Measurements from ENCODE around the gene CTDSPL. TPM values are rescaled to one million over a fixed set of nuclear protein-coding genes. Genes with fewer than 3 reads are reported as not detected.

Gene CTDSPL
- total RNA-seq, 1 experiment from 2014 or later, result 34.4 TPM

DNA sequence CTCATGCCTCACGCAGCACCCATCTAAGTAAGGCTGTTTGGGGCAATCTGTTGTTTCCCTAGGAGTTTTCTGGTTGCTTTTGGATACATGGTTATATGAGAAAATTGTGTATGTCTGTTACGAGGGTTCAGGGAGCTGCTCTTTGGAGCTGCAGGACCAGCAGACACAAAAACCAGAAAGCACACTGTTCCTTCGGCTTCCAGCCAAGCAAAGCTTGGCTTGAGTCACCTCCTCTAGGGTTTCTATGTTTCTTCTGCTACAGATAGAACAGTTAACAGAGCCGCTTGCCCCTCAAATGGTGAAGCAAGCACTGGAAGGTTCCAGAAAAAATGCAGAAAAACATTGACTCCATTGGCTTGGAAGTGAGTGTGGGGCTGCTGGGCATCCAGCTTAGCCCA is 49.2 kb upstream of the CTDSPL start:
- H3K9me3 ChIP-seq (ENCODE audit: control insufficient read depth in 1 of 2, insufficient read depth in 1 of 2, low read depth in 1 of 2, low read length in 2 of 2), result no peaks in the 10 kb centered on the region
- ATAC-seq, result no peak
- intact Hi-C loops (cut with micrococcal nuclease), result no loop called here
- H3K4me3 ChIP-seq (replicated peaks in 1 of 2; ENCODE audit: low read depth in 1 of 2, low read length in 2 of 2), result no peak overlapping the region
- TF ChIP-seq YY1 (IDR thresholded peaks at IDR 0.05; ENCODE audit: extremely low read depth, insufficient replicate concordance, low read depth, low read length), result no peak
- TF ChIP-seq, protein P1, sequence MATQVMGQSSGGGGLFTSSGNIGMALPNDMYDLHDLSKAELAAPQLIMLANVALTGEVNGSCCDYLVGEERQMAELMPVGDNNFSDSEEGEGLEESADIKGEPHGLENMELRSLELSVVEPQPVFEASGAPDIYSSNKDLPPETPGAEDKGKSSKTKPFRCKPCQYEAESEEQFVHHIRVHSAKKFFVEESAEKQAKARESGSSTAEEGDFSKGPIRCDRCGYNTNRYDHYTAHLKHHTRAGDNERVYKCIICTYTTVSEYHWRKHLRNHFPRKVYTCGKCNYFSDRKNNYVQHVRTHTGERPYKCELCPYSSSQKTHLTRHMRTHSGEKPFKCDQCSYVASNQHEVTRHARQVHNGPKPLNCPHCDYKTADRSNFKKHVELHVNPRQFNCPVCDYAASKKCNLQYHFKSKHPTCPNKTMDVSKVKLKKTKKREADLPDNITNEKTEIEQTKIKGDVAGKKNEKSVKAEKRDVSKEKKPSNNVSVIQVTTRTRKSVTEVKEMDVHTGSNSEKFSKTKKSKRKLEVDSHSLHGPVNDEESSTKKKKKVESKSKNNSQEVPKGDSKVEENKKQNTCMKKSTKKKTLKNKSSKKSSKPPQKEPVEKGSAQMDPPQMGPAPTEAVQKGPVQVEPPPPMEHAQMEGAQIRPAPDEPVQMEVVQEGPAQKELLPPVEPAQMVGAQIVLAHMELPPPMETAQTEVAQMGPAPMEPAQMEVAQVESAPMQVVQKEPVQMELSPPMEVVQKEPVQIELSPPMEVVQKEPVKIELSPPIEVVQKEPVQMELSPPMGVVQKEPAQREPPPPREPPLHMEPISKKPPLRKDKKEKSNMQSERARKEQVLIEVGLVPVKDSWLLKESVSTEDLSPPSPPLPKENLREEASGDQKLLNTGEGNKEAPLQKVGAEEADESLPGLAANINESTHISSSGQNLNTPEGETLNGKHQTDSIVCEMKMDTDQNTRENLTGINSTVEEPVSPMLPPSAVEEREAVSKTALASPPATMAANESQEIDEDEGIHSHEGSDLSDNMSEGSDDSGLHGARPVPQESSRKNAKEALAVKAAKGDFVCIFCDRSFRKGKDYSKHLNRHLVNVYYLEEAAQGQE (IDR thresholded peaks at IDR 0.05; ENCODE audit: low read depth), result no peak
- TF ChIP-seq FOSL1 (IDR thresholded peaks at IDR 0.05; ENCODE audit: low read depth), result no peak
- TF ChIP-seq ELF1 (IDR thresholded peaks at IDR 0.05; ENCODE audit: borderline replicate concordance, low read depth), result no peak
- no peak for TF ChIP-seq SIN3A (IDR thresholded peaks at IDR 0.05; ENCODE audit: low read depth)
- TF ChIP-seq ZBTB33 (IDR thresholded peaks at IDR 0.05; ENCODE audit: extremely low read depth, insufficient replicate concordance, low read length), result no peak
- no peak for TF ChIP-seq JUND (IDR thresholded peaks at IDR 0.05)
- TF ChIP-seq CBX3 (IDR thresholded peaks at IDR 0.05; ENCODE audit: low read depth), result no peak
- no peak for TF ChIP-seq CEBPB (IDR thresholded peaks at IDR 0.05; ENCODE audit: low read depth)
- TF ChIP-seq TCF7L2 (IDR thresholded peaks at IDR 0.05; ENCODE audit: borderline replicate concordance, extremely low read depth, insufficient read depth, insufficient read length), result no peak
- no peaks in the 10 kb centered on the region for H3K9me2 ChIP-seq (ENCODE audit: insufficient read depth)
- ChIA-PET RAD21 (ENCODE audit: low non-redundant PET in 1 of 2, low total read pairs in 2 of 2, uncharacterized antibody in 2 of 2, unreplicated experiment in 2 of 2) (no interaction called here), CTCF (no interaction called here), POLR2A (no interaction called here)
- DNase-seq (ENCODE audit: low read depth, low spot score), result no peak
- H4K20me1 ChIP-seq (ENCODE audit: insufficient read depth), result no peaks in the 10 kb centered on the region
- no TSS peak for BruUV-seq (replicated peaks)
- H3K27me3 ChIP-seq (ENCODE audit: insufficient read depth, low read length), result peaks cover 7% of the 10 kb centered on the region; the same call in 1 of the 2 replicates
- no peaks in the 10 kb centered on the region for H3K79me2 ChIP-seq (ENCODE audit: insufficient read depth, low read length)
- H3K27ac ChIP-seq (ENCODE audit: low read depth, low read length), result no peak overlapping the region
- no peaks in the 10 kb centered on the region for H3K36me3 ChIP-seq (ENCODE audit: control insufficient read depth in 1 of 2, insufficient read depth in 2 of 2, low read length in 2 of 2)
- no peak overlapping the region for H3K9ac ChIP-seq (ENCODE audit: low read length)
- H3K4me1 ChIP-seq (ENCODE audit: control insufficient read depth in 1 of 2, insufficient read depth in 2 of 2, low read length in 2 of 2), result no peaks in the 10 kb centered on the region
- H2AFZ ChIP-seq (ENCODE audit: low read depth, low read length, poor library complexity, severe bottlenecking), result no peak overlapping the region
- H3K4me2 ChIP-seq (ENCODE audit: low read length), result no peak overlapping the region

Data from HCT116 (cell line).